Testis (tissue), 5 donors: Measurements from ENCODE around the gene ZNF679. TPM values are rescaled to one million over a fixed set of nuclear protein-coding genes. Genes with fewer than 3 reads are reported as not detected.
"Not testable (repeated sequence)": the region's sequence is repeated elsewhere in the genome, so short reads cannot be mapped to it uniquely, and the experiment has no call there.

Source experiments
- DNase-seq: peaks from one replicate; pipeline ENCODE4 v3.0.0-alpha.2; 2019
- H3K27ac ChIP-seq, 2 donors: fragments of 200-600 bp; sonication (generic); one replicate each; pipeline ENCODE4 v1.5.1; 2019
- H3K27me3 ChIP-seq: fragments of 200-600 bp; sonication (generic); one replicate; pipeline ENCODE4 v1.5.1; 2019
- H3K36me3 ChIP-seq: fragments of 200-600 bp; sonication (generic); one replicate; pipeline ENCODE4 v1.5.1; 2017; ENCODE audit warnings: low read depth; ENCODE audit errors: missing control alignments
- H3K4me1 ChIP-seq: fragments of 200-600 bp; sonication (generic); one replicate; pipeline ENCODE4 v1.5.1; 2019
- H3K4me3 ChIP-seq, 2 donors: fragments of 200-600 bp; sonication (generic); one replicate each; pipeline ENCODE4 v1.5.1; 2017 to 2019
- H3K9me3 ChIP-seq: fragments of 200-600 bp; sonication (generic); one replicate; pipeline ENCODE4 v1.5.1; 2017
- POLR2A ChIP-seq: fragments of 450-650 bp; IDR thresholded peaks from one replicate; pipeline ENCODE4 v1.6.1; 2017; ENCODE audit warnings: antibody characterized with exemption, mild to moderate bottlenecking, moderate library complexity
- WGBS, 2 donors: methylation state at CpG; one replicate each; pipeline ENCODE4 v1.1.5; 2018; 5-methylcytosine and 5-hydroxymethylcytosine counted together
- intact Hi-C: fragments of 100-400 bp; cut with DNase I; formaldehyde crosslinking; loops from one replicate; pipeline ENCODE4 v1.15.1; 2023; ENCODE audit warnings: low total_unique reads
- long read RNA-seq, 2 donors: transcript quantifications; one replicate each; lab custom pipeline, GENCODE V29; 2026
- polyA plus RNA-seq: library from polyadenylated mRNA; stranded (reverse); fragments of 350-450 nt; fragmentation: Illumina TruSeq; extraction: RNeasy Lipid Tissue Mini Kit (QIAGEN cat#74804); gene quantifications from one replicate; pipeline ENCODE4 v1.2.3, GENCODE V29; 2014; ENCODE audit warnings: low read depth, low replicate concordance; ENCODE audit not compliant: insufficient read depth
- total RNA-seq, 2 donors: library from RNA; depleted of rRNA; stranded (reverse); fragments of >200 nt; gene quantifications; one replicate each; pipeline ENCODE4 v1.2.3, GENCODE V29; 2016
- TF ChIP-seq, protein P1 (sequence below), 3 experiments: fragments of 450-650 bp in 2 of 3; fragments of 200-600 bp in 1 of 3; sonication (generic) in 1 of 3; IDR thresholded peaks; one replicate each; pipeline ENCODE4 v1.5.1; 2016 to 2019; ENCODE audit warnings: antibody characterized with exemption in 3 of 3, mild to moderate bottlenecking in 2 of 3, moderate library complexity in 1 of 3

ZNF679 gene
- 1 to 10 TPM; 1.3 to 2.6 TPM for total RNA-seq
- 0.99 TPM for polyA plus RNA-seq
- long read RNA-seq, donor 1 = 0 reads
- long read RNA-seq, donor 2 = 0 reads

DNA sequence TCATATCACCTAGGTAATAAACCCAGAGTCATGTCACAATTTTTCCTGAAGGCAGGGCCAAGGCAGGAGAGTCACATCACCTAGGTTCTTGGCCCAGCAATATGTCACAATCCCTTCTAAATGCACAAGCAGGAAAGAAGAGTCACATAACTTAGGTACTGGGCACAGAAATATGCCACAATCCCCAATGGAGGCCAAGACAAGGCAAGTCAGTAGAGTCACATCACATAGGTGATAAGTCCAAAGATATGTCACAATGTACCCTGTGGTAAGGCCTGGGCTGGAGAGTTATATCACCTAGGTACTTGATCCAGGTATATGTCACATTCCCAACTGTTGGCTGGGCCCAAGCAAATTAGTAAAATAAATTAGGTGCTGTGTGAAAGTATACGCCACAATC, at the start of gene ZNF679:
TSS of gene ZNF679 (plus strand) at position 301 of the 400 bp plus-strand sequence. CDS start 20,644 bp downstream, outside the sequence.
- H3K9me3 ChIP-seq, DNase-seq, H3K36me3 ChIP-seq, H3K27me3 ChIP-seq, H3K4me1 ChIP-seq, intact Hi-C loops, H3K4me3 ChIP-seq, H3K27ac ChIP-seq: not testable (repeated sequence)
- 87 to 100% methylated on average over 1 of the region's 1 CpG for WGBS, 2 donors

DNA sequence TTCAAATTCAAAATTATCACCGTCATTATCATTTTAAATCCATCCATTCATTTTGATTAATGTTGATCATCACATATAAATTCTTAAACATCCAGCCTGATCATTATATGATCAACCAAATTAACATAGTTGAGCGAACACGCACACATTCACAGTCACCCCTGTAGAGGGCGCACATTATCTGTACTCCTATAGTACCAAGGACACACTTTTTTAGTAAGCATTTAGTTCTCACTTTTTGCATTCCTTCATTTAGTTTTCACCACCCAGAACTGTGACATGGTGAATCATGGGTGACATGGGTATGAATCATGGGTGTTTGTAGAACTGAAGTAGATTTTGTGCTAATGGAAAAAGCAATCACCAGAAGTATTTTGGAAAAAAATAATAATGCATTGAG, 47.3 kb upstream of the ZNF679 start:
- intact Hi-C loops = loop anchor here (10.0 kb wide), 1 partner anchor 444 kb away; no protein-coding TSS in a partner anchor
- H3K36me3 ChIP-seq = no peaks in the 10 kb centered on the region
- no peaks in the 10 kb centered on the region for H3K27me3 ChIP-seq
- H3K4me3 ChIP-seq = no peak overlapping the region
- WGBS, 2 donors = 31 to 35% methylated on average over 4 of the region's 4 CpGs
- no peaks in the 10 kb centered on the region for H3K9me3 ChIP-seq
- DNase-seq = no peak
- no peaks in the 10 kb centered on the region for H3K4me1 ChIP-seq
- H3K27ac ChIP-seq = no peak overlapping the region
- TF ChIP-seq, protein P1, sequence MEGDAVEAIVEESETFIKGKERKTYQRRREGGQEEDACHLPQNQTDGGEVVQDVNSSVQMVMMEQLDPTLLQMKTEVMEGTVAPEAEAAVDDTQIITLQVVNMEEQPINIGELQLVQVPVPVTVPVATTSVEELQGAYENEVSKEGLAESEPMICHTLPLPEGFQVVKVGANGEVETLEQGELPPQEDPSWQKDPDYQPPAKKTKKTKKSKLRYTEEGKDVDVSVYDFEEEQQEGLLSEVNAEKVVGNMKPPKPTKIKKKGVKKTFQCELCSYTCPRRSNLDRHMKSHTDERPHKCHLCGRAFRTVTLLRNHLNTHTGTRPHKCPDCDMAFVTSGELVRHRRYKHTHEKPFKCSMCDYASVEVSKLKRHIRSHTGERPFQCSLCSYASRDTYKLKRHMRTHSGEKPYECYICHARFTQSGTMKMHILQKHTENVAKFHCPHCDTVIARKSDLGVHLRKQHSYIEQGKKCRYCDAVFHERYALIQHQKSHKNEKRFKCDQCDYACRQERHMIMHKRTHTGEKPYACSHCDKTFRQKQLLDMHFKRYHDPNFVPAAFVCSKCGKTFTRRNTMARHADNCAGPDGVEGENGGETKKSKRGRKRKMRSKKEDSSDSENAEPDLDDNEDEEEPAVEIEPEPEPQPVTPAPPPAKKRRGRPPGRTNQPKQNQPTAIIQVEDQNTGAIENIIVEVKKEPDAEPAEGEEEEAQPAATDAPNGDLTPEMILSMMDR (IDR thresholded peaks at IDR 0.05) = peak in 2 of 3 experiments; percentile 29 to 31
- TF ChIP-seq POLR2A = no peak

DNA sequence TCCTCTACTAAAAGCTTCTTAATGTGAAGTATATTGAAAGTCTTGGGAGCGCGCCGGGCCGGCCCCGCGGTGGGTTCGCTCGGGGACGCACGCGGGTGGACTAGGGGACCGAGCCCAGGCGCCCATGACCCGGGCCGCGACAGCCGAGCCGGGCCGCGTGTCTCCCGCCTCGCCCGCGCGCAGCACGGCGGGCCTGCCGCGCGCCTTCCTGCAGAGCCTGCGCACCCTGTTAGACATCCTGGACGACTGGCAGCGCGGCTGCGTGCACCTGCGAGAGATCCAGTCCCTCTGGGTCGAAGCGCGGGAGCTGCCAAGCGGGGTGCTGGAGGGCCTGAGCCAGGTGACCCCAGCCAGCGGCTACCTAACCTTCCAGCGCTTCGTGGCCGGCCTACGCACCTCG, 46.7 kb upstream of the ZNF679 start:
- WGBS, 2 donors = 24 to 25% methylated on average over 4 to 32 of the region's 46 CpGs
- Histone ChIP-seq H3K4me1 (no peaks in the 10 kb centered on the region), H3K4me3 (peak overlapping the region; percentile 21 to 47), H3K27me3 (no peaks in the 10 kb centered on the region), H3K9me3 (no peaks in the 10 kb centered on the region), H3K27ac (no peak overlapping the region), H3K36me3 (no peaks in the 10 kb centered on the region)
- TF ChIP-seq POLR2A = no peak
- TF ChIP-seq, protein P1 (IDR thresholded peaks at IDR 0.05) = no peak
- intact Hi-C loops = loop anchor here (10.0 kb wide), 1 partner anchor 443 kb away; no protein-coding TSS in a partner anchor
- DNase-seq = no peak

DNA sequence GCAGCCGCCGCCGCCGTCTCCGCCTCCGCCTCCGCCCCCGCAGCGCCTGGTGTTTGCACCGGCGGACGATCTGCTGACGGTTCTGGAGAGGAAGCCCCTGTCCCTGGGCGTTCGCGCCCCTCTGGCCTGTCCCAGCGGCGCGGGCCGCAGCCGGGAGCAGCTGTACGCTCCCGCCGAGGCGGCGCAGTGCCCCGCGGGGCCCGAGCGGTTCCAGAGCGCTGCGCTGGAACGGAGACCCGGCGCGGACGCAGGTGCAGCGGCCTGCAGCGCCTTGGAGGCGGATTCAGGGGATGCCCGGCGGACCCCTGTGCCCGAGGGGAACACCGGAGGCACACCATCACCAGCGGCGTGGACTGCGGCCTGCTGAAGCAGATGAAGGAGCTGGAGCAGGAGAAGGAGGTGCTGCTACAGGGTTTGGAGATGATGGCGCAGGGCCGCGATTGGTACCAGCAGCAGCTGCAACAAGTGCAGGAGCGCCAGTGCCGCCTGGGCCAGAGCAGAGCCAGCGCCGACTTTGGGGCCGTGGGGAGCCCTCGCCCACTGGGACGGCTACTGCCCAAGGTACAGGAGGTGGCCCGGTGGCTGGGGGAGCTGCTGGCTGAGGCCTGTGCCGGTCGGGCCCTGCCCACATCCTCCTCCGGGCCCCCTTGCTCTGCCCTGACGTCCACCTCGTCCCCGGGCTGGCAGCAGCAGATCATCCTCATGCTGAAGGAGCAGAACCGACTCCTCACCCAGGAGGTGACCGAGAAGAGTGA, 46.1 kb upstream of the ZNF679 start:
- TF ChIP-seq POLR2A = no peak
- TF ChIP-seq, protein P1 (IDR thresholded peaks at IDR 0.05) = no peak
- DNase-seq = no peak
- intact Hi-C loops = loop anchor here (10.0 kb wide), 1 partner anchor 443 kb away; no protein-coding TSS in a partner anchor
- Histone ChIP-seq H3K4me3 (peak overlapping the region; percentile 21 to 47), H3K27ac (no peak overlapping the region), H3K4me1 (no peaks in the 10 kb centered on the region), H3K27me3 (no peaks in the 10 kb centered on the region), H3K9me3 (no peaks in the 10 kb centered on the region), H3K36me3 (no peaks in the 10 kb centered on the region)
- 23% methylated on average over 52 of the region's 66 CpGs; no CpG with 5 or more reads in 1 of the 2 donors for WGBS, 2 donors

DNA sequence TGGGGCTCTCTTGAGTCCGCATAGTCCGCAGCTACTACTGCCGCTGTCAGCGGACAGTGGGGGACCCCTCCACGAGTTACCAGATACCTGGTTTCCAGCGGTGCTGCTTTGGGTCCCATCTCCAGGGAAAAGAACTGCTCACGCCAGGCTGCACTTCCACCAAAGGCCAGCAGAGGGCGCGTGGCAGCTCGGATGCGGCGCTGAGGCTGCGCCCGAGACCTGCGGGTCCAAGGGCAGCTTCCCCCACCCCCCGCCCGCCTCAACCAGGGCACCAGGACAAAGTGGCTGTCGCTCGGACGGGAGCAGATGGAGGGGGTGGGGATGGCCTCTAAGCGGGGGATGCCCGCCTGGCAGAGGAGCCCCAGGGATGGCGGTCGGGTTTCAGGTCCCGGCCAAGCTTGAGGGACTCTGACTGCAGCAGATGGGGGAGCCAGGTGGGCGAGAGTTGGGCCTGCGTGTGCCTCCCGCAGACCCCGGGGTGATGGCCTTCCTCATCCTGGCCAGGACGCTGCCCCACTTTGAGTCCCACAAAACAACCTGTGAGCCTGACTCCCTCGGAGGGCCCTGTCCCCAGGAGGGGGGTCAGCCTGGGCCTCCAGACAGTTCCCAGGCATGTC, 45.0 kb upstream of the ZNF679 start:
- no peaks in the 10 kb centered on the region for H3K9me3 ChIP-seq

More for the DNA sequence above, 45.0 kb upstream of the ZNF679 start:
- intact Hi-C loops = loop anchor here (10.0 kb wide), 1 partner anchor 442 kb away; no protein-coding TSS in a partner anchor
- TF ChIP-seq, protein P1 (IDR thresholded peaks at IDR 0.05) = peak; percentile 72 to 95 (median 77)
- no peak for TF ChIP-seq POLR2A
- H3K27me3 ChIP-seq = no peaks in the 10 kb centered on the region
- H3K4me3 ChIP-seq = peak overlapping the region in 1 of 2 donors; percentile 47
- 6 to 25% methylated on average over 7 to 29 of the region's 31 CpGs for WGBS, 2 donors
- H3K36me3 ChIP-seq = no peaks in the 10 kb centered on the region
- peak; percentile 75 for DNase-seq
- no peak overlapping the region for H3K27ac ChIP-seq
- no peaks in the 10 kb centered on the region for H3K4me1 ChIP-seq
